ENCODE measurements around the gene S100A4. TPM values are rescaled to one million over a fixed set of nuclear protein-coding genes. Genes with fewer than 3 reads are reported as not detected.

Gene S100A4
- total RNA-seq, 4 donors from 2014 or later, result 89.3 to 229 (median 175) TPM

DNA sequence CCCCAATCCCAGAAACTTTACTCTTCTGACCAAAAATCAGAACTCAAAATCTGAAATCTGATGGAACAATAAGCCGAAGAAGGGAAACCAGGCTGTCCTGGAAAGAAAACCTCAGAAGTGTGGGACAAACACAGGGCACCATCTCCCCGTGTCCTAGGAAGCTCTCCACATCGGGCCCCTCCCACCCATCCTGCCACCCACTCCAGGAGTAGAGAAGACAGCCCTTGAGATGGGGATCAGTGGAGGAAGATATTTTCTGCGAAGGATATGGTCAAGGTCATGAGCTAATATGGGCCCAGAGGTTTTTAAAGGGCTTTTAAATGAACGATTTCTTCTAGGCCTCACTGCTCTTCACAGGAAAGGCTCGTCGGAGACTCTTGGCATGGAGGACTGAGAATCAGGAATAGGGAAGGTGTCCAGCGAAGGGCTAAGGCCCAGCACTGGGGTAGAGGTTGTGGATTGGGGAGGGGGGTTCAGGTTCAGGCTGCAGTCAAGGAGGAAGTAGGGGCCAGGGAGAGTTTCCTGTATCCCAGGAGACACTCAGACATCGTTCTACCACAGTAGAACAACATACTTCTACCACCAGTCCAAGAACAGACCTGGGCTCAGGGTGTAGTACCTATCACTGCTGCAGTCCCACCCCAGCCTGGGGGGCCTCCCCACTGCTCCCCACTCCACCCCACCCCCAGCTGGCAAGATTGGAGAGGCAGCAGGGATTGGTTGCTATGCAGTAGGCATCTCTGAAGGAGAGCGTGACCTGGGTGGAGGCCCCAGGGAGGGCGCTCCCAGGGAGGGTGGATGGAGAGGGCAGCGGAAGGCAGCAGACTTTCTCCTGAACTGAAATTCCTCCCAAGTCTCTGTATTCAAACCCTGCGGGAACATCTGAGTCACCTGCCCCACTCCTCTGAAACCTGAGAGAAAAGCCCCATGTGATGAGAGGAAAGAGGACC is 3.7 kb downstream of the S100A4 start:
- TF ChIP-seq, protein P1, sequence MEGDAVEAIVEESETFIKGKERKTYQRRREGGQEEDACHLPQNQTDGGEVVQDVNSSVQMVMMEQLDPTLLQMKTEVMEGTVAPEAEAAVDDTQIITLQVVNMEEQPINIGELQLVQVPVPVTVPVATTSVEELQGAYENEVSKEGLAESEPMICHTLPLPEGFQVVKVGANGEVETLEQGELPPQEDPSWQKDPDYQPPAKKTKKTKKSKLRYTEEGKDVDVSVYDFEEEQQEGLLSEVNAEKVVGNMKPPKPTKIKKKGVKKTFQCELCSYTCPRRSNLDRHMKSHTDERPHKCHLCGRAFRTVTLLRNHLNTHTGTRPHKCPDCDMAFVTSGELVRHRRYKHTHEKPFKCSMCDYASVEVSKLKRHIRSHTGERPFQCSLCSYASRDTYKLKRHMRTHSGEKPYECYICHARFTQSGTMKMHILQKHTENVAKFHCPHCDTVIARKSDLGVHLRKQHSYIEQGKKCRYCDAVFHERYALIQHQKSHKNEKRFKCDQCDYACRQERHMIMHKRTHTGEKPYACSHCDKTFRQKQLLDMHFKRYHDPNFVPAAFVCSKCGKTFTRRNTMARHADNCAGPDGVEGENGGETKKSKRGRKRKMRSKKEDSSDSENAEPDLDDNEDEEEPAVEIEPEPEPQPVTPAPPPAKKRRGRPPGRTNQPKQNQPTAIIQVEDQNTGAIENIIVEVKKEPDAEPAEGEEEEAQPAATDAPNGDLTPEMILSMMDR (IDR thresholded peaks at IDR 0.05), result no peak
- TF ChIP-seq POLR2AphosphoS5 (IDR thresholded peaks at IDR 0.05) (no peak), POLR2A (IDR thresholded peaks at IDR 0.05) (no peak), EP300 (IDR thresholded peaks at IDR 0.05) (no peak)
- DNase-seq (ENCODE audit: low spot score in 2 of 2), result no peak
- H3K4me1 ChIP-seq, result peaks cover 94% of the 10 kb centered on the region
- no peaks in the 10 kb centered on the region for H3K27me3 ChIP-seq
- no peaks in the 10 kb centered on the region for H3K36me3 ChIP-seq
- H3K4me3 ChIP-seq, result no peak overlapping the region
- WGBS, result 59% methylated on average over 13 of the region's 13 CpGs
- no peaks in the 10 kb centered on the region for H3K9me3 ChIP-seq
- H3K27ac ChIP-seq, result peak overlapping the region; percentile 71

DNA sequence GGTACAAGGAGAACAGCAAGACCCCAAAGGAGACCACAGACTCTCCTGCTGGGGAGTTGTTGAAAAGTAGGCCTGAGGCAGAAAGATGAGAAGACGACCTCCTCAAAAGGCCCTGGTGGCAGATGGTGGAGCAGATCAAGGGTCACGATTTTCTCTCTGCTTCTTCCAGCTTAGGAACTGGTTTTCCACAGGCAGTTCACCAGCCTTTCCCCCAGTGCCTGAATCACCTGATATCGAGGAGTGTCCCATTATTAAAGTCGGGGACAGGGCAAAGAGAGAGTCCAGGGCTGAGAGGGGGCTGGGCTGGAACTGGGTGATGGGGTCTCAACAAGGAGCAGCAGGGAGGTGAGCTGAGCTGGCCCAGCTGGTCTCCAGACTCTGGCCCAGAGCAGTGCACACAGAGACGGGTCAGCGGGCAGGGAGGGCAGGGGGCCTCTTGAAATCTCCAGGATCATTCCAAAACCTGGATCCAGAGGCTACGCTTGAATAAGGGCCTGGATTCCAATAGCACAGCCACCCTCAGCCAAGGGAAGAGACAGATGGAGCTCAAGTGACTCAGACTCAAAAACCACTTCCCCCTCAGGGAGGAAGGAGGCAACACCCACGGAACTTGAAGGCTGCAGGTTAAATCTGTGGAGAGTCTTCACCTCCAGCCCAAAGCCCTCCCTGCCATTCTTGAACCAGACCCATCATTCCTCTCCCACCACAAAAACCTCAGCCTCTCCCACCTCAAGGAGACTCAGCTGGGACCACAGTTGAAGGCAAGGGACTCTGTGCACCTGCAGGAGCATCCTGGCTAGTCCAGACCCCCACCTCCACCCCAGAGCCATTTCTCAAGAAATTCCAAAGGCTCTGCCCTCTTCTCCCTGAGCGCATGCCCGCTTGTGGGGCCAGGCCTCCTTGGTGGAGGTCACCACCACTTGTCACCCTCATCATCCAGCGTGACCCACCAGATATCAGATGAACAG is 4.9 kb downstream of the S100A4 start, which contains the start of gene S100A5:
Gene S100A5 (minus strand): TSS at position 541 of the 968 bp plus-strand sequence. CDS start 743 bp downstream, outside the sequence.
- DNase-seq (ENCODE audit: low spot score in 2 of 2), result no peak
- TF ChIP-seq POLR2AphosphoS5 (IDR thresholded peaks at IDR 0.05) (no peak), EP300 (IDR thresholded peaks at IDR 0.05) (no peak), POLR2A (IDR thresholded peaks at IDR 0.05) (no peak)
- TF ChIP-seq, protein P1 (IDR thresholded peaks at IDR 0.05), result no peak
- peaks cover 94% of the 10 kb centered on the region for H3K4me1 ChIP-seq
- H3K27ac ChIP-seq, result peak within 1 kb of the TSS; percentile 71
- H3K27me3 ChIP-seq, result no peaks in the 10 kb centered on the region
- H3K9me3 ChIP-seq, result no peaks in the 10 kb centered on the region
- no peak within 1 kb of the TSS for H3K4me3 ChIP-seq
- H3K36me3 ChIP-seq, result no peaks in the 10 kb centered on the region
- 56% methylated on average over 11 of the region's 11 CpGs for WGBS

DNA sequence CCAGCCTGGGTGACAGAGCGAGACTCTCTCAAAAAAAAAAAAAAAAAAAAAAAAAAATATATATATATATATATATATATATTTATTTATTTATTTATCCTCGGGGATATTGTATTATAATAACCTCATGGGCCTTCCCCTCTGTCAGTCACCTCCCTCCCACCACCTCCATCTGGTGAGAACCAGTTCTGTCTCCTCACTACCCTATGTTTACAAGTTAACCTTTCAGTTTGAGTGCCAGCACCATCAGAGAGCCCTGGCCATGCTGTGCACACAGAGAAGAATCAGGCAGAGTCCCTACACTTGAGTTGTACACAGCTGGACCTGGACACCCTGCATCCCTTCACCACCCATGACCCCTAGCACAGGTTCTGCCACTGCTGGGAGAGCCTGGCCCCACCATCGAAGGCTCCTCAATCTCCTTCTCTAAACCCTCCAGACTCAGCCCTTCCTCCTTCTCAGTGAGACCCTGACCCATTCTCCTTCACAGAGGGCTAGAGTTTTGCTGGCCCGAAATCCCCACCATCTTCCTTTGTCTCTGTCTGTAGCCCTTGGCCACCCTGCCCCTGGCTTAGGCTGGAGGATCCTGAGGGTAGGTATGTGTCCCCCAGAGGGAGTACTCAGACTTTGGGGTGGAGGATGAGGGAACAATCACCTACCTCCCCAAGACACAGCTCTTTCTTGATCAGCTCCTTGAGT is 6.1 kb downstream of the S100A4 start:
- H3K27me3 ChIP-seq, result no peaks in the 10 kb centered on the region
- H3K9me3 ChIP-seq, result no peaks in the 10 kb centered on the region
- TF ChIP-seq POLR2A (IDR thresholded peaks at IDR 0.05) (no peak), EP300 (IDR thresholded peaks at IDR 0.05) (no peak), POLR2AphosphoS5 (IDR thresholded peaks at IDR 0.05) (no peak)
- TF ChIP-seq, protein P1 (IDR thresholded peaks at IDR 0.05), result no peak
- H3K36me3 ChIP-seq, result no peaks in the 10 kb centered on the region
- WGBS, result 81% methylated on average over 4 of the region's 4 CpGs
- no peak for DNase-seq (ENCODE audit: low spot score in 2 of 2)
- H3K4me1 ChIP-seq, result peaks cover 96% of the 10 kb centered on the region
- H3K27ac ChIP-seq, result peak overlapping the region; percentile 71
- H3K4me3 ChIP-seq, result no peak overlapping the region

DNA sequence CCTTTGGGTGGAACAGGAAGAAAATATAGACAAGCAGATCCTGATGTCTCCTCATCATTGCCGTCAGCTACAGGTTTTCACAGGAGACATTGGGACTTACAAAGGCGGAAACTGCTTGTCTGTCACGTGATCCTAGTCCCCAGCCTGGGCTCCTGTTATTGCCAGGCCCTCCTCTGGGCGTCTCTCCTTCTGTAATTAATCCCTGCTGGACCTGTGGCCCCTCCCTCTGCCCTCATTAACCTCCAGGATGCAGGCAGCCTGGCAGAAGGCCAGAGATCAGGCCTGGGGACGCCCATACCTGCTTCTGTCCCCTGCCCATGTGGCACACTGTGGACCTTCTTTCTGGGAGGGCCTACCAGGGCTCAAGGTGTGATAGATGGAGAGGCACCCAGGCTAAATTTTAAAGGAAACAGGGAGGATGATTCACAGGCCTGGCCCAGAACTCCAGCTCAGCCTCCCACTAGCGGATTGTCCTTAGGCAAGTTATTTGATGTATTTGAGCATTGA is 7.2 kb downstream of the S100A4 start:
- no peaks in the 10 kb centered on the region for H3K27me3 ChIP-seq
- no peak for DNase-seq (ENCODE audit: low spot score in 2 of 2)
- H3K36me3 ChIP-seq, result no peaks in the 10 kb centered on the region
- no peak overlapping the region for H3K4me3 ChIP-seq
- peaks cover 96% of the 10 kb centered on the region for H3K4me1 ChIP-seq
- 20% methylated on average over 6 of the region's 6 CpGs for WGBS
- no peaks in the 10 kb centered on the region for H3K9me3 ChIP-seq
- TF ChIP-seq POLR2A (IDR thresholded peaks at IDR 0.05), result no peak
- peak overlapping the region; percentile 57 for H3K27ac ChIP-seq

DNA sequence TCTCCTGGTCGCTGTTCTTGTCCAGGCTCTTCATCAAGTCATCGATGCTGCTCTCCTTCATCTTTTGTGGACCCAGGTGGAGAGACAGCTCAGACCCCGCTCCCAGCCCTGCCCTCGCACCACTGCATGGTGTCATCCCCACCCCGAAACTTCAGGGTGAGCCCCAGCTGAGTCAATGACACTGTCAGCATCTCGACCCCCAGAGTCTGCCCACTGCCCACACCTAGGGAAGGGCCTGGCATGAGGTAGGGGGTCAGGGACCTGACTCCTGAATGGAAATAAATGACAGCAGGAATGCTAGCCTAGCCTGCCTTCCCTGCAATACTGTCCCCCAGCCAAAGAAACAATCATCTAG is 8.3 kb downstream of the S100A4 start:
- no peaks in the 10 kb centered on the region for H3K27me3 ChIP-seq
- no peak for DNase-seq (ENCODE audit: low spot score in 2 of 2)
- H3K27ac ChIP-seq, result no peak overlapping the region
- no peaks in the 10 kb centered on the region for H3K36me3 ChIP-seq
- H3K4me1 ChIP-seq, result peaks cover 96% of the 10 kb centered on the region
- no peak overlapping the region for H3K4me3 ChIP-seq
- TF ChIP-seq, protein P1 (IDR thresholded peaks at IDR 0.05), result no peak
- no peak for TF ChIP-seq POLR2AphosphoS5 (IDR thresholded peaks at IDR 0.05)
- no peak for TF ChIP-seq POLR2A (IDR thresholded peaks at IDR 0.05)
- no peak for TF ChIP-seq EP300 (IDR thresholded peaks at IDR 0.05)
- 100% methylated on average over 6 of the region's 6 CpGs for WGBS
- H3K9me3 ChIP-seq, result no peaks in the 10 kb centered on the region

Data from suprapubic skin (tissue), 4 donors.